ENCODE data around the gene RAB1A.
"Not testable (repeated sequence)": the region's sequence is repeated elsewhere in the genome, so short reads cannot be mapped to it uniquely, and the experiment has no call there.

Gene RAB1A

GRCh38 chr2:65136253-65136652, 6.3 kb upstream of the RAB1A start:
- DNase-seq (ENCODE audit: low read depth), result no peak

GRCh38 chr2:65134158-65134557, 4.3 kb upstream of the RAB1A start:
- no peak for DNase-seq (ENCODE audit: low read depth)

GRCh38 chr2:65133626-65134025, 3.7 kb upstream of the RAB1A start:
- DNase-seq (ENCODE audit: low read depth), result no peak

GRCh38 chr2:65132930-65133329, 3.0 kb upstream of the RAB1A start:
- DNase-seq (ENCODE audit: low read depth), result not testable (repeated sequence)

GRCh38 chr2:65130664-65131175, 814 bp upstream of the RAB1A start:
- DNase-seq (ENCODE audit: low read depth), result no peak

GRCh38 chr2:65129286-65129825, 550 bp downstream of the RAB1A start:
- peak; percentile 20 for DNase-seq (ENCODE audit: low read depth)

GRCh38 chr2:65128297-65129190, 1.4 kb downstream of the RAB1A start:
- no peak for DNase-seq (ENCODE audit: low read depth)

GRCh38 chr2:65125457-65125856, 4.4 kb downstream of the RAB1A start:
- DNase-seq (ENCODE audit: low read depth), result not testable (repeated sequence)

- no peak for DNase-seq (ENCODE audit: low read depth)
Measured at GRCh38 chr2:65122313-65122712, 7.6 kb downstream of the RAB1A start.

- DNase-seq (ENCODE audit: low read depth), result no peak
Measured at GRCh38 chr2:65120990-65121693, 8.8 kb downstream of the RAB1A start.

- DNase-seq (ENCODE audit: low read depth), result no peak
Measured at GRCh38 chr2:65116645-65117044, 13.3 kb downstream of the RAB1A start.

- no peak for DNase-seq (ENCODE audit: low read depth)
Measured at GRCh38 chr2:65114921-65115320, 15.0 kb downstream of the RAB1A start.

- DNase-seq (ENCODE audit: low read depth), result no peak
Measured at GRCh38 chr2:65113816-65114215, 16.1 kb downstream of the RAB1A start.

GRCh38 chr2:65113229-65113628, 16.7 kb downstream of the RAB1A start:
- DNase-seq (ENCODE audit: low read depth), result no peak

GRCh38 chr2:65112633-65113032, 17.3 kb downstream of the RAB1A start:
- no peak for DNase-seq (ENCODE audit: low read depth)

- no peak for DNase-seq (ENCODE audit: low read depth)
Measured at GRCh38 chr2:65108780-65109179, 21.1 kb downstream of the RAB1A start.

GRCh38 chr2:65107530-65107929, 22.4 kb downstream of the RAB1A start:
- DNase-seq (ENCODE audit: low read depth), result no peak

GRCh38 chr2:65103013-65103715, 26.7 kb downstream of the RAB1A start:
- no peak for DNase-seq (ENCODE audit: low read depth)

- no peak for DNase-seq (ENCODE audit: low read depth)
Measured at GRCh38 chr2:65101071-65101470, 28.8 kb downstream of the RAB1A start.

- no peak for DNase-seq (ENCODE audit: low read depth)
Measured at GRCh38 chr2:65098741-65099140, 31.2 kb downstream of the RAB1A start.

GRCh38 chr2:65097844-65098243, 32.1 kb downstream of the RAB1A start:
- DNase-seq (ENCODE audit: low read depth), result no peak

GRCh38 chr2:65096948-65097347, 33.0 kb downstream of the RAB1A start:
- no peak for DNase-seq (ENCODE audit: low read depth)
